Activated CD8-positive, alpha-beta T cell treated with anti-CD3 and anti-CD28 coated beads for 36 hours (primary cell): ENCODE data around the gene EYS. TPM values are rescaled to one million over a fixed set of nuclear protein-coding genes. Genes with fewer than 3 reads are reported as not detected.

Source experiments
- ATAC-seq: fragments of 200-7000 bp; cut with Tn5 transposase; one replicate; pipeline ENCODE4 v1.10.0; 2021; ENCODE audit warnings: mild to moderate bottlenecking, moderate library complexity
- CTCF ChIA-PET: fragments of 350-600 bp; sonication (Branson Sonifier 250); formaldehyde crosslinking; loops from one replicate; lab custom pipeline; 2021; ENCODE audit warnings: antibody characterized with exemption; lab: Charles Lee
- POLR2A ChIA-PET: fragments of 350-600 bp; sonication (Branson Sonifier 250); formaldehyde crosslinking; loops from one replicate; lab custom pipeline; 2021; ENCODE audit warnings: antibody characterized with exemption; lab: Charles Lee
- DNase-seq: peaks from one replicate; pipeline ENCODE4 v3.0.0-alpha.2; 2020
- H3K27ac Mint-ChIP-seq: one replicate; pipeline ENCODE4 v1.8.0; 2021; ENCODE audit warnings: mild to moderate bottlenecking, mixed read lengths
- H3K27me3 Mint-ChIP-seq: one replicate; pipeline ENCODE4 v1.8.0; 2021; ENCODE audit warnings: mixed read lengths
- H3K36me3 Mint-ChIP-seq: one replicate; pipeline ENCODE4 v1.8.0; 2021; ENCODE audit warnings: low read depth, mixed read lengths
- H3K4me1 Mint-ChIP-seq: one replicate; pipeline ENCODE4 v1.8.0; 2021; ENCODE audit warnings: low read depth, mixed read lengths
- H3K4me3 Mint-ChIP-seq: one replicate; pipeline ENCODE4 v1.8.0; 2021; ENCODE audit warnings: mild to moderate bottlenecking, moderate library complexity, mixed read lengths
- H3K9me3 Mint-ChIP-seq: one replicate; pipeline ENCODE4 v1.8.0; 2021; ENCODE audit warnings: mixed read lengths
- intact Hi-C: fragments of 100-400 bp; cut with micrococcal nuclease; formaldehyde crosslinking; loops from one replicate; pipeline ENCODE4 v1.10.0; 2022
- total RNA-seq, 2 experiments: library from RNA; stranded (reverse); gene quantifications; one replicate each; pipeline ENCODE4 v1.2.3, GENCODE V29; 2021
- TF ChIP-seq, protein P1 (sequence below): fragments of 200-600 bp; IDR thresholded peaks from one replicate; pipeline ENCODE4 v1.8.0; 2022; ENCODE audit warnings: antibody characterized with exemption, mild to moderate bottlenecking

The EYS gene
- total RNA-seq, 2 experiments from 2014 or later: not detected

DNA sequence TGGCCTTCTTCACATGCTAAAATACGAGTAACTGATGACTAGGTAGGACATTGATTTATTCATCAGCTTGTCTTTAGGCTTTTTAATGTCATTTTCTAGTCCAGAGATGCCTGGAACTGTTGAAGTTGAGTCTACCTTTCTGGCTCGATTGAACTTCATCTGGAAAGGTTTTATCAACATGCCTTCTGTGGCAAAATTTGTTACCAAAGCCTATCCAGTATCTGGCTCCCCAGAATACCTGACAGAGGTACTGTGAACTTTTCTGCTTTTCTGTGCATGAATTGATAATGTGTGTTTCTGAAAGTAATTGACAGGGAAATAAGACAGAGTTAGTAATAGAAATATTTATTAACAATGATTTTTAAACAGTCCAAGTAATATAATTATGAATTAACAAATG is 2000.4 kb downstream of the EYS start:
- H3K27me3 Mint-ChIP-seq: no peaks in the 10 kb centered on the region
- DNase-seq: no peak
- ATAC-seq: no peak
- H3K9me3 Mint-ChIP-seq: no peaks in the 10 kb centered on the region
- ChIA-PET CTCF (no interaction called here), POLR2A (no interaction called here)
- intact Hi-C loops: no loop called here
- no peak overlapping the region for H3K4me3 Mint-ChIP-seq
- TF ChIP-seq, protein P1, sequence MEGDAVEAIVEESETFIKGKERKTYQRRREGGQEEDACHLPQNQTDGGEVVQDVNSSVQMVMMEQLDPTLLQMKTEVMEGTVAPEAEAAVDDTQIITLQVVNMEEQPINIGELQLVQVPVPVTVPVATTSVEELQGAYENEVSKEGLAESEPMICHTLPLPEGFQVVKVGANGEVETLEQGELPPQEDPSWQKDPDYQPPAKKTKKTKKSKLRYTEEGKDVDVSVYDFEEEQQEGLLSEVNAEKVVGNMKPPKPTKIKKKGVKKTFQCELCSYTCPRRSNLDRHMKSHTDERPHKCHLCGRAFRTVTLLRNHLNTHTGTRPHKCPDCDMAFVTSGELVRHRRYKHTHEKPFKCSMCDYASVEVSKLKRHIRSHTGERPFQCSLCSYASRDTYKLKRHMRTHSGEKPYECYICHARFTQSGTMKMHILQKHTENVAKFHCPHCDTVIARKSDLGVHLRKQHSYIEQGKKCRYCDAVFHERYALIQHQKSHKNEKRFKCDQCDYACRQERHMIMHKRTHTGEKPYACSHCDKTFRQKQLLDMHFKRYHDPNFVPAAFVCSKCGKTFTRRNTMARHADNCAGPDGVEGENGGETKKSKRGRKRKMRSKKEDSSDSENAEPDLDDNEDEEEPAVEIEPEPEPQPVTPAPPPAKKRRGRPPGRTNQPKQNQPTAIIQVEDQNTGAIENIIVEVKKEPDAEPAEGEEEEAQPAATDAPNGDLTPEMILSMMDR: no peak
- no peak overlapping the region for H3K27ac Mint-ChIP-seq
- H3K4me1 Mint-ChIP-seq: peaks cover 20% of the 10 kb centered on the region
- peaks cover 46% of the 10 kb centered on the region for H3K36me3 Mint-ChIP-seq

GRCh38 chr6:63705707-63706106 is 2001.3 kb downstream of the EYS start:
- peak; percentile 61 for ATAC-seq
- Mint-ChIP-seq H3K4me1 (peaks cover 20% of the 10 kb centered on the region), H3K9me3 (no peaks in the 10 kb centered on the region), H3K4me3 (no peak overlapping the region), H3K27me3 (no peaks in the 10 kb centered on the region), H3K36me3 (peaks cover 43% of the 10 kb centered on the region), H3K27ac (peak overlapping the region; percentile 14)
- intact Hi-C loops: no loop called here
- TF ChIP-seq, protein P1: no peak
- CTCF ChIA-PET: interaction anchor here (0.9 kb wide), 1 partner anchor 107 kb away, joined by 4 read pairs; no protein-coding TSS in a partner anchor
- no peak for DNase-seq
- POLR2A ChIA-PET: no interaction called here

- Mint-ChIP-seq H3K36me3 (peaks cover 21% of the 10 kb centered on the region), H3K27me3 (no peaks in the 10 kb centered on the region), H3K9me3 (no peaks in the 10 kb centered on the region), H3K4me1 (peaks cover 21% of the 10 kb centered on the region), H3K27ac (no peak overlapping the region), H3K4me3 (no peak overlapping the region)
- ChIA-PET CTCF (interaction anchor here (1.0 to 3.1 kb wide), 7 partner anchors 8 to 92 kb away, joined by 3 to 11 read pairs (median 4); no protein-coding TSS in a partner anchor), POLR2A (no interaction called here)
- intact Hi-C loops: no loop called here
- ATAC-seq (no peak), DNase-seq (no peak)
- TF ChIP-seq, protein P1: no peak
Measured at GRCh38 chr6:63690221-63690620, 2016.8 kb downstream of the EYS start.

- no peak overlapping the region for H3K4me3 Mint-ChIP-seq
- ChIA-PET POLR2A (no interaction called here), CTCF (interaction anchor here (1.0 to 3.1 kb wide), 4 partner anchors 10 to 91 kb away, joined by 3 to 11 read pairs (median 4); no protein-coding TSS in a partner anchor)
- no peaks in the 10 kb centered on the region for H3K9me3 Mint-ChIP-seq
- H3K27me3 Mint-ChIP-seq: no peaks in the 10 kb centered on the region
- TF ChIP-seq, protein P1: no peak
- no peak for DNase-seq
- intact Hi-C loops: no loop called here
- H3K36me3 Mint-ChIP-seq: peaks cover 27% of the 10 kb centered on the region
- peaks cover 28% of the 10 kb centered on the region for H3K4me1 Mint-ChIP-seq
- no peak for ATAC-seq
- H3K27ac Mint-ChIP-seq: no peak overlapping the region
Measured at GRCh38 chr6:63689421-63689820, 2017.6 kb downstream of the EYS start.

- no peaks in the 10 kb centered on the region for H3K9me3 Mint-ChIP-seq
- no peak overlapping the region for H3K4me3 Mint-ChIP-seq
- intact Hi-C loops: no loop called here
- H3K36me3 Mint-ChIP-seq: peaks cover 45% of the 10 kb centered on the region
- H3K4me1 Mint-ChIP-seq: peaks cover 46% of the 10 kb centered on the region
- no peaks in the 10 kb centered on the region for H3K27me3 Mint-ChIP-seq
- CTCF ChIA-PET: interaction anchor here (1.2 to 2.0 kb wide), 3 partner anchors 16 to 111 kb away, joined by 5 to 6 read pairs (median 5); no protein-coding TSS in a partner anchor
- POLR2A ChIA-PET: interaction anchor here (0.6 to 0.9 kb wide), 3 partner anchors 14 to 62 kb away, joined by 3 read pairs; no protein-coding TSS in a partner anchor
- TF ChIP-seq, protein P1: no peak
- no peak for DNase-seq
- H3K27ac Mint-ChIP-seq: peak overlapping the region; percentile 47
- no peak for ATAC-seq
Measured at GRCh38 chr6:63685446-63686379, 2021.3 kb downstream of the EYS start.
